HepG2 (cell line): ENCODE data around the gene SLC1A2. TPM values are rescaled to one million over a fixed set of nuclear protein-coding genes. Genes with fewer than 3 reads are reported as not detected.

Experiments
- ARID5B ChIP-seq: IDR thresholded peaks from 2 replicates; pipeline ENCODE4 v1.4.0; 2020; ENCODE audit warnings: mild to moderate bottlenecking, missing genetic modification reagents
- ARNT ChIP-seq: fragments of 450-650 bp; IDR thresholded peaks from 2 replicates; pipeline ENCODE4 v1.6.1; 2017
- CHD2 ChIP-seq: IDR thresholded peaks from 2 replicates; pipeline ENCODE4 v1.6.1; 2011; ENCODE audit warnings: low read depth, low read length, improper control_type of control experiment
- FOXA3 ChIP-seq: IDR thresholded peaks from 2 replicates; pipeline ENCODE4 v1.6.1; 2016; ENCODE audit warnings: missing genetic modification reagents, missing compliant biosample characterization
- FOXP1 ChIP-seq, 2 experiments: fragments of 450-650 bp in 1 of 2; IDR thresholded peaks; 2 replicates each; pipeline ENCODE4 v1.6.1; 2017 to 2018; ENCODE audit warnings: antibody characterized with exemption in 1 of 2
- HOMEZ ChIP-seq: IDR thresholded peaks from 2 replicates; pipeline ENCODE4 v1.6.1; 2016; ENCODE audit warnings: low read depth
- HOXD1 ChIP-seq: sonication (generic); formaldehyde crosslinking; IDR thresholded peaks from 2 replicates; pipeline ENCODE4 v1.5.0; 2020; ENCODE audit warnings: missing genetic modification reagents
- IKZF1 ChIP-seq: fragments of 450-650 bp; IDR thresholded peaks from 2 replicates; pipeline ENCODE4 v1.7.1; 2016
- JUNB ChIP-seq: sonication (generic); formaldehyde crosslinking; IDR thresholded peaks from 2 replicates; pipeline ENCODE4 v1.8.0; 2022; ENCODE audit warnings: missing genetic modification reagents, mild to moderate bottlenecking, borderline replicate concordance
- LRRFIP1 ChIP-seq: sonication (generic); formaldehyde crosslinking; conservative IDR thresholded peaks from 2 replicates; pipeline ENCODE4 v1.4.0; 2020; ENCODE audit warnings: missing genetic modification reagents
- RNF2 ChIP-seq: fragments of 450-650 bp; conservative IDR thresholded peaks from 2 replicates; pipeline ENCODE4 v1.6.1; 2016; ENCODE audit warnings: low read depth
- SMAD1 ChIP-seq: sonication (generic); formaldehyde crosslinking; IDR thresholded peaks from 2 replicates; pipeline ENCODE4 v1.4.0; 2020; ENCODE audit warnings: missing genetic modification reagents, low read depth, mild to moderate bottlenecking, borderline replicate concordance
- SMAD3 ChIP-seq: sonication (generic); formaldehyde crosslinking; IDR thresholded peaks from 2 replicates; pipeline ENCODE4 v1.4.0; 2020; ENCODE audit warnings: missing genetic modification reagents
- SP5 ChIP-seq: IDR thresholded peaks from 2 replicates; pipeline ENCODE4 v1.6.1; 2016; ENCODE audit warnings: low read depth, borderline replicate concordance
- SPEN ChIP-seq: sonication (generic); formaldehyde crosslinking; IDR thresholded peaks from 2 replicates; pipeline ENCODE4 v1.5.1; 2020; ENCODE audit warnings: low read depth, mild to moderate bottlenecking, missing genetic modification reagents
- TEAD3 ChIP-seq: optimal IDR thresholded peaks from 2 replicates; pipeline ENCODE3; 2016; ENCODE audit warnings: borderline replicate concordance
- YEATS2 ChIP-seq: sonication (generic); formaldehyde crosslinking; IDR thresholded peaks from 2 replicates; pipeline ENCODE4 v1.4.0; 2020; ENCODE audit warnings: missing genetic modification reagents, borderline replicate concordance
- ZNF34 ChIP-seq: sonication (generic); formaldehyde crosslinking; IDR thresholded peaks from 2 replicates; pipeline ENCODE4 v1.4.0; 2020; ENCODE audit warnings: mild to moderate bottlenecking, missing genetic modification reagents, borderline replicate concordance
- ZNF44 ChIP-seq: sonication (generic); formaldehyde crosslinking; IDR thresholded peaks from 2 replicates; pipeline ENCODE4 v1.5.1; 2020; ENCODE audit warnings: mild to moderate bottlenecking, missing genetic modification reagents
- ZNF780A ChIP-seq: sonication (generic); formaldehyde crosslinking; IDR thresholded peaks from 2 replicates; pipeline ENCODE4 v1.8.0; 2022; ENCODE audit warnings: mild to moderate bottlenecking, missing genetic modification reagents, moderate library complexity
- polyA plus RNA-seq, 8 experiments: library from polyadenylated mRNA; depleted of rRNA in 3 of 8; stranded (reverse) in 7 of 8; unstranded in 1 of 8; fragments of >200 nt; fragmentation: Illumina TruSeq in 4 of 8; extraction: Trizol in 4 of 8; gene quantifications; 2 replicates each; pipeline versions ENCODE4 v1.2.1 to v1.2.3, GENCODE V29; 2011 to 2016; ENCODE audit warnings: low read depth in 4 of 8, missing spikeins in 1 of 8, mixed read lengths in 1 of 8; ENCODE audit not compliant: insufficient read depth in 1 of 8
- total RNA-seq, 5 experiments: library from RNA; depleted of rRNA; stranded (reverse); fragments of >200 nt; fragmentation: Illumina TruSeq; extraction: Trizol; gene quantifications; 2 replicates each; pipeline ENCODE4 v1.2.3, GENCODE V29; 2016; ENCODE audit warnings: low read depth in 1 of 5
- TF ChIP-seq, protein P1 (sequence below): sonication (generic); formaldehyde crosslinking; IDR thresholded peaks from 2 replicates; pipeline ENCODE4 v1.5.0; 2020; ENCODE audit warnings: mild to moderate bottlenecking, missing genetic modification reagents, borderline replicate concordance

SLC1A2 gene
- total and polyA plus RNA-seq, 2 of the 13 experiments (the other 11 are each of a cell fraction or from before 2014, with no cell fraction given), result 23.2 to 43.2 TPM

DNA sequence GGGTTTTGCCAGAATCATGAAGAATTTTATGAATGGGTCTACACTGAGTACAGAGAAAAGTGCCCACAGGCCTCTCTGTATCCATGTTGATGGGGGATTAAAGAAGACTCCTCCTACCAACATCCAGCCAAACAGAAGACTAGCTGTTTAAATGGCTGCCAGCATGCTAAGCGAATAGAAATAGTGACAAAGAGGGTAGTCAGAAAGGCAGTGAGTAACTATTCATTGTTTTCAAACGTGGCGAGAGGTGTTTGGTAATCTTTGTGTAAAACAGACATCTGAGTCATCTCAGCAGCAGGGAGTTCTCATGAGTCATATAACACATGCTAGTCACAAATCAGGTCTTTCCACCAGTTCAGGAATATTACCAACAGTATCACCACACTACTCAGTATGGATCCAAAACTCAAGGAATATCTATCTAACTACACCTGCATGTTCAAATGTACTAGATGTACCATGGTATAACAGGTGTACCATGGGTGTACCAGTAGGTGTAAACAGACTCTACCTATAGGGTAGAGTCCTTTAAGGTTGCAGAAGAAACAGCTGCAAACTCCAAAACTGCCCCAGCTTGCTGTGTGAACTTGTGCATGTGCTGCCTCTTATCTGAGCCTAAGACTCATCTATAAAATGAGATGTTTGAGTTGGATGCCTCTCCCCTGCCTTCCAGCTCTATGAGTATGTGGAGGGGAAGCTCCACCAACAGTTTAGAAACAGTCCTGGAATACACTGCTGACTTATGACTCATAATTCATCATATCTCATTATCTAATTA is 82.0 kb downstream of the SLC1A2 start (continued):
- no peak for TF ChIP-seq LRRFIP1 (CRISPR knock-in tag)
- TF ChIP-seq CHD2, result no peak
- TF ChIP-seq SMAD1 (CRISPR knock-in tag), result no peak
- peak; percentile 70; the same call in 1 of the 2 replicates for TF ChIP-seq JUNB (CRISPR knock-in tag)
- TF ChIP-seq ZNF44, result no peak
- TF ChIP-seq, protein P1, sequence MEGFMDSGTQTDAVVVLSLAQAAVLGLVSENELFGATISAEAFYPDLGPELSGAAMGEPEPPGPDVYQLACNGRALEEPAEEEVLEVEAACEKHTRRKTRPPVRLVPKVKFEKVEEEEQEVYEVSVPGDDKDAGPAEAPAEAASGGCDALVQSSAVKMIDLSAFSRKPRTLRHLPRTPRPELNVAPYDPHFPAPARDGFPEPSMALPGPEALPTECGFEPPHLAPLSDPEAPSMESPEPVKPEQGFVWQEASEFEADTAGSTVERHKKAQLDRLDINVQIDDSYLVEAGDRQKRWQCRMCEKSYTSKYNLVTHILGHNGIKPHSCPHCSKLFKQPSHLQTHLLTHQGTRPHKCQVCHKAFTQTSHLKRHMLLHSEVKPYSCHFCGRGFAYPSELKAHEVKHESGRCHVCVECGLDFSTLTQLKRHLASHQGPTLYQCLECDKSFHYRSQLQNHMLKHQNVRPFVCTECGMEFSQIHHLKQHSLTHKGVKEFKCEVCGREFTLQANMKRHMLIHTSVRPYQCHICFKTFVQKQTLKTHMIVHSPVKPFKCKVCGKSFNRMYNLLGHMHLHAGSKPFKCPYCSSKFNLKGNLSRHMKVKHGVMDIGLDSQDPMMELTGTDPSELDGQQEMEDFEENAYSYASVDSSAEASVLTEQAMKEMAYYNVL, result no peak
- peak; percentile 88; the same call in 1 of the 2 replicates for TF ChIP-seq HOMEZ
- TF ChIP-seq FOXA3, result peak; percentile 64
- TF ChIP-seq TEAD3 (CRISPR knock-in tag), result peak; percentile 37
- peak; percentile 58; the same call in 1 of the 2 replicates for TF ChIP-seq SP5
- no peak for TF ChIP-seq RNF2
- no peak for TF ChIP-seq ZNF780A (CRISPR knock-in tag)
- TF ChIP-seq HOXD1 (CRISPR knock-in tag), result no peak
- no peak for TF ChIP-seq FOXP1 (IDR thresholded peaks at IDR 0.05)
- peak; percentile 68 for TF ChIP-seq FOXP1 (CRISPR knock-in tag; IDR thresholded peaks at IDR 0.05)
- TF ChIP-seq ZNF34 (CRISPR knock-in tag), result no peak
- no peak for TF ChIP-seq IKZF1
- peak; percentile 71; the same call in 1 of the 2 replicates for TF ChIP-seq ARID5B (CRISPR knock-in tag)
- 0 out of 2 replicates have a peak, but pooled peaks have one; percentile 30 for TF ChIP-seq SMAD3
- TF ChIP-seq SPEN (CRISPR knock-in tag), result no peak
- no peak for TF ChIP-seq ARNT
- peak; percentile 40; the same call in 1 of the 2 replicates for TF ChIP-seq YEATS2
